Epidermal melanocyte (primary cell): Measurements from ENCODE around the gene ZNF276.

Experiments used
- DNase-seq: peaks from one replicate; pipeline ENCODE4 v3.0.0; 2011; ENCODE audit warnings: low spot score; ENCODE audit not compliant: insufficient read length

The ZNF276 gene

GRCh38 chr16:89711601-89712273, 9.6 kb upstream of the ZNF276 start:
- DNase-seq = peak; percentile 80

DNA sequence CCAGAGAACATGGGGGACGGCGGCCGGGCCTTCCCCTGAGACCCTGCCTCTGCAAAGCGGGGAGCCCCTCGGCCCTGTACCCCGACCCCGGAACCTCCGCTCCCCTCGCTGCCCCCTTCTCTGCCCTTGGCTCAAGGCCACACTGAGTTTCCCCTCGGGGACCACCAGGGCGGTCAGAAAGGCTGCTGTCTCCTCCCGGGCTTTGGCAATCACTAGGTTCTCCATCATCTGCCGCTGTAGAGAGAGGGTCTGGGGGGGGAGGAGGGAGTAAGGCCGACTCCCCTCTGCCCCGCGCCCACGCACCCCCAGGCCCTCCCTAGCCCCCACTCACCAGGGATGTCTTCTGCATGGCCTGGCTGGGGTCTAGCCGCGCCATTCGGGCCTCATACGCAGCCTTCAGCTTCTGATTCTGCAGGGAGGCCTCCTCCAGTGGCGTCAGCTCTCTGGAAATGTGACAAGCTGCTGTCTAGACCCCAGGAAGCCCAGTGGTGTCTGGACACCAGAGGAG, 9.0 kb upstream of the ZNF276 start:
- no peak for DNase-seq

- DNase-seq = no peak
These were observed 4.8 kb upstream of the ZNF276 start for GRCh38 chr16:89716493-89716892.

- no peak for DNase-seq
These were observed 4.2 kb upstream of the ZNF276 start for GRCh38 chr16:89716916-89717687.

GRCh38 chr16:89717688-89718505, 3.4 kb upstream of the ZNF276 start:
- DNase-seq = no peak

DNA sequence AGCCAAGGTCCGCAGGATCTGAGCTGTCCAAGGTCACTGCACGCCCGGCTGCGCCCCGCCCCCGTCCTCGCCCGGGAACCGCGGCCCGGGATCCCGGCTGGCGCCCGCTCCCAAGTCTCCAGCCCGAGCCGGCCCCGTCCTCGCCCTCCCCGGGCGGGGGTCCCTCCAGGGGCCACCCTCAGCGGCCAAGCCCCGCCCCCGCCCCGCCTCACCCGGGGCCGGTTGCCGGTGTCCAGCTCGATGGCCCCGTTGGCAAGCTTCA, 855 bp upstream of the ZNF276 start:
- DNase-seq = no peak

DNA sequence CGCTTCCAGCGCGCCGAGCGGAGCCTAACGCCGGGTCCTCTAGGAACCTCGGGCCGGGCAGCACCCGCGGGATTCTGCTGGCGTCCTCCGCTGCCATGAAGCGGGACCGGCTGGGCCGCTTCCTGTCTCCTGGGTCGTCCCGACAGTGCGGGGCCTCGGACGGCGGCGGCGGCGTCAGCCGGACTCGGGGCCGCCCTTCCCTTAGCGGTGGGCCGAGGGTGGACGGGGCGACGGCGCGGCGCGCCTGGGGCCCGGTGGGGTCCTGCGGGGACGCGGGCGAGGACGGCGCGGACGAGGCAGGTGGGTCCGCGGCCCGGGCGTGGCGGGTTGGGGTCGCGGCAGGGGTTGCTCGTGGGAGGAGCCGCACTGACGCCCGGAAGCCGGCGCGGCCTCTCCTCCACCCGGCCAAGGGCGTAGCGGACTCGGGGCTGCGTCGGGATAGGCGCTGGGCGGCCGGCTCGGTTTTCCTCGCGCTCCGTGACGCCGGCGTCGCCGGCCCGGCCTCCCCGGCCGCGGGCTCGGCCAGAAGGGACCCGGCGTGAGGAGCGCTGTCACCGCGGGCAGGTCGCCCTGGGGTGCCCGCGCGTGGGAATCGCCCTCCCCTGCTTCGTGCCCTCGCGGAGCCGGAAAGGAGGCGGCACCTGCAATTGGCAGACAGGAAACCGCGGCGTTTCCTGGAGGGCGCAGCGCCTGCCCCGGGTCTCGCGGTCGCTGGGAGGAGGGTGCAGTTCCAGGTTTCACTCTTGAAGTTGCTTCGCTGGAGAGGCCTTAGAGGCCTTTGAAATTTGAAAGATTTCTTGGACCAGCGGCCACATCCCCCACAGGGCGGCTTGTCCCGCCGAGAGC, 432 bp downstream of the ZNF276 start:
- DNase-seq = no peak

DNA sequence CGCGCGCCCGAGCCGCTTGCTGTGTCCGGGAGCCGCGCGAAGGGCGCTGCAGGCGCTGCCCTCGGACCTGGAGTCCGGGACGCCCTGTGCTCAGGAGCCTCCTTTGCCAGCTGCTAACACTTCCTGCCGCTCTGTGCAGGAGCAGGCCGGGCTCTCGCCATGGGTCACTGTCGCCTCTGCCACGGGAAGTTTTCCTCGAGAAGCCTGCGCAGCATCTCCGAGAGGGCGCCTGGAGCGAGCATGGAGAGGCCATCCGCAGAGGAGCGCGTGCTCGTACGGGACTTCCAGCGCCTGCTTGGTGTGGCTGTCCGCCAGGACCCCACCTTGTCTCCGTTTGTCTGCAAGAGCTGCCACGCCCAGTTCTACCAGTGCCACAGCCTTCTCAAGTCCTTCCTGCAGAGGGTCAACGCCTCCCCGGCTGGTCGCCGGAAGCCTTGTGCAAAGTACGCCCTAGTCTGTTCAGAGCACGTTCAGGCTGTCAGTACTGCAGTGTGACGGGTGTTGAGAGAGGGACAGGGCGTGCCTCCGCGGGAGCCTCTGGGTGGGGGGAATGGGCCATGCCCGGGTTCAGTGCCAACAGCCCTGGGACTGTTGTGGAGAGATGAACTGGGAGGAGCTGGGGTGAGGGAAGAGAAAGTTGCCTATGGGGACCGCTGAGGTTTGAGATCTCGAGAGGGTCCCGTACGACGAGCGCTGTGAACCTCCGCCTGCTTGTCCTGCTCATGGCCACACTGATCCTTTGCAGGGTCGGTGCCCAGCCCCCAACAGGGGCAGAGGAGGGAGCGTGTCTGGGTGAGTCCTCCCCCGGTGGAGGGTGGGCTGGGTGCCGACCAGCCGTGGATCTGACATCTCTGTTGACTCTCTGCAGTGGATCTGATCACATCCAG, 1.3 kb downstream of the ZNF276 start:
- DNase-seq = no peak

DNA sequence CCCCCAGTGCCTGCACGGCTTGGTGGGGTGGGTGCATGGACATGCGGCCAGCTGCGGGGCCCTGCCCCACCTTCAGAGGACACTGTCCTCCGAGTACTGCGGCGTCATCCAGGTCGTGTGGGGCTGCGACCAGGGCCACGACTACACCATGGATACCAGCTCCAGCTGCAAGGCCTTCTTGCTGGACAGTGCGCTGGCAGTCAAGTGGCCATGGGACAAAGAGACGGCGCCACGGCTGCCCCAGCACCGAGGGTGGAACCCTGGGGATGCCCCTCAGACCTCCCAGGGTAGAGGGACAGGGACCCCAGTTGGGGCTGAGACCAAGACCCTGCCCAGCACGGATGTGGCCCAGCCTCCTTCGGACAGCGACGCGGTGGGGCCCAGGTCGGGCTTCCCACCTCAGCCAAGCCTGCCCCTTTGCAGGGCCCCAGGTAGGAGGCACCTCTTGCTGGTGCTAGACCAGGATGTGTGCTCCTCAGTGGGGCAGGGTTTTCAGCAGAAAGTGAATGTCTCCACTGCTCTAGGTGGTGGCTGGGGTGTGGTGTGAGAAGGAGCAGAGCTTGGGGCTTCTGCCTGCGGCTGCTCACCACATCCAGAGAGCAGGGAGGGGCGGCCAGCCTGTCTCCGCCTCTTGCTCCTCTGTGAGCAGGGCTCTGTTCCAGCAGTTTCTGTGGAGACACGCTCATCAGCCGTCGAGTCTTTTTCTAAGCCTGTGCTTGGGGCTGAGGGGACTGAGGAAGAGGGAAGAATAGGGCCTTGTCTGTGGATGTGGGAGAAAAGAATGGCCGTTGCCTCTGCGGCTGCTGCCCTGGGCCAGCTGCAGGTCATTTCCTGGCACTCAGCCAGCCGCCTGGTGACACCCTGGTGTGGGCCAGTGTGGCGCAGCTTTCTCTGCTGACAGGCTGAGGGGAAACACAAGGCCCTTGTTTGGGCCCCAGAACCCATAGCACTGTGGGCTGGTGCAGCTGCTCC, 2.2 kb downstream of the ZNF276 start:
- DNase-seq = no peak

DNA sequence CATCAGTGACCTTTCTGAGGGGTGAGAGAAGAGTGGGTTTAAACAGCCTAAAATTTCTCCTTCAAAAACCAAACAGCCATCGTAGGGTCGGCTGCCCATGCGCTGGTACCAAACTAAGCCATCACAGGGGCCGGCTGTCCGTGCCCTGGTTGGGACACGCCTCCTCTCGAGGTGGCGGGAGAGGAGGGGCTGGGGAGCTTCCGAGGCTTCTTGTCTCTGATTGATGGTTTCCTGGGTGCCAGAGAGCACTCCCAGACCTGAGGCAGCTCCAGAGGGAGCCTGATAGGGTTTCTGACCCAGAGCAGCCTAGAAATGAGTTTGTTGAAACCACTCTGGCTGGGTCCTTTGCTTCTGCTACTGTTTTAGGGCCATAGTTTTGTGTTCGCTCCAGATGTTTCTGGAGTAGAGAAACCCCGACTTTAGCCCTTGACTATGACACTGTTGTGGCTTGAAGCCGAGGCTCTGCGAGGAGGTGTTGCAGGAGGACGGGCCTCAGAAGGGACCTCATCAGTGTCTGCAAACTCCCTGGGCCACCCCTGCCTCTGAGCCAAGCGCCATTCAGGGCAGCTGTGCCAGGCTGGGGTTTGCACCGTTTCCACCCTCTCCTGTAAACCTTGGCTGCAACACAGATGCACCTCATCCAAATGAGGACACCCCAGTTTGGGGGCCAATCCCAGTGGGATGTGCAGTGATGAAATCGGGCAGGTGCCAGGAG, 6.2 kb downstream of the ZNF276 start:
- DNase-seq = no peak

- no peak for DNase-seq
These were observed 8.0 kb downstream of the ZNF276 start for GRCh38 chr16:89729293-89729692.

GRCh38 chr16:89729863-89730593, 8.7 kb downstream of the ZNF276 start:
- DNase-seq = no peak

DNA sequence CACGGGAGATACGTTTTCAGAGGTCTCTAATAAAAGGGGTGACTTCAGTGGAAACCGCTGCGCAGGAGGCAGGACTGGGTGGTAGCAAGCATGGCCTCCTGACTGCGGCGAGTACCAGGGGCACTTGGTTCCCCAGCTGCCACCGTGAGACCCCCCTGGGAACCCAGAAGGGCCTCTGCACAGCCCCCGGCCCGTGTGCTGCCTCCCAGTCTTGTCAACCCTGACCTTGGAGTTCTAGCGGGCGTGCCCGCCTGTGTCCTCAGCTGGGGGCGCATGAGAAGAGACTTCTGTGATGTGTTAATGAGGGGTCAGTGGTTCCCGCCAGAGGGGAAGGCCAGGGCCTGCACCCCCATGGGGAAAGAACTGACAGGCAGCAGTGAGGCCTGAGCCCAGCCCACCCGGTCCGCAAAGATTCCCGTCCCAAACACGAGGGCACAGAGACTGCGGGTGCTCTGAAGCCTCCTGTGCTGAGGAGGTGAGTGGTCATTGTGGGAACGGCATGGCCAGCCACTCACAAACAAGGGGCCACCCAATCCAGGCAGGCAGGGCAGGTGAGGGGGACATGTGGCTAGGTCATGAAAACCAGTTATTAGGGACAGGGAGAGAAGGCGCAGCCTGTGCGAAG, 9.4 kb downstream of the ZNF276 start:
- no peak for DNase-seq

GRCh38 chr16:89732142-89732917, 11.0 kb downstream of the ZNF276 start:
- DNase-seq = no peak

DNA sequence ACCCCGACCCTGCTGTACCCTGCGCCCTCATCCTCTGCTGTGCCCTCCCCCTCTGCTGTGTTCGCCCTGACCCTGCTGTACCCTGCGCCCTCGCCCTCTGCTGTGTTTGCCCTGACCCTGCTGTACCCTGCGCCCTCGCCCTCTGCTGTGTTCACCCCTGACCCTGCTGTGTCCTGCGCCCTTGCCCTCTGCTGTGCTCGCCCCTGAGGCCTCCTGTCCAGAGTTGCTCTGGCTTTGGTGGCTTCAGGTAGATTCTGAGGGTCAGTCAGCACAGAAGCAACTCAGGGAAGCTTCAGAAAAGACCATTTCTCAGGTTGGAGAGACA, 11.5 kb downstream of the ZNF276 start:
- no peak for DNase-seq

- no peak for DNase-seq
These were observed 12.0 kb downstream of the ZNF276 start for GRCh38 chr16:89733322-89733721.

- DNase-seq = no peak
These were observed 12.5 kb downstream of the ZNF276 start for GRCh38 chr16:89733792-89734191.
